IMR-90 (cell line): ENCODE measurements around the gene SUPT3H. TPM values are rescaled to one million over a fixed set of nuclear protein-coding genes. Genes with fewer than 3 reads are reported as not detected.

Source experiments
- ATAC-seq: fragments of 200-7000 bp; cut with Tn5 transposase; 2 replicates; pipeline ENCODE4 v1.9.1; 2020; ENCODE audit warnings: low read depth, mild to moderate bottlenecking, moderate library complexity
- BruUV-seq: library from RNA; stranded (reverse); fragments of 400-500 nt; replicated peaks from 2 replicates; lab custom pipeline; 2021; lab: Mats Ljungman, UMichigan
- CTCF ChIA-PET: fragments of 300-600 bp; formaldehyde crosslinking; extraction: SDS; loops from one replicate; lab custom pipeline; 2021; ENCODE audit warnings: antibody characterized with exemption; lab: Yijun Ruan, JAX
- POLR2A ChIA-PET: fragments of 300-600 bp; sonication (Branson Sonifier 250); formaldehyde crosslinking; loops from one replicate; lab custom pipeline; 2022; ENCODE audit warnings: antibody characterized with exemption; ENCODE audit not compliant: unreplicated experiment; lab: Charles Lee
- DNase-seq: peaks from one replicate; pipeline ENCODE4 v3.0.0; 2013
- H2AFZ ChIP-seq: replicated peaks from 2 replicates; pipeline ENCODE3; 2013; ENCODE audit warnings: low read length, mild to moderate bottlenecking; ENCODE audit not compliant: poor library complexity
- H2AK5ac ChIP-seq: 2 replicates; pipeline ENCODE4 v1.6.1; 2013; ENCODE audit warnings: low read depth, low read length, inconsistent platforms
- H2AK9ac ChIP-seq: replicated peaks from 2 replicates; pipeline ENCODE3; 2013; ENCODE audit warnings: mild to moderate bottlenecking, low read depth, low read length, moderate library complexity; ENCODE audit not compliant: poor library complexity
- H2BK120ac ChIP-seq: 2 replicates; pipeline ENCODE4 v1.6.1; 2013; ENCODE audit warnings: low read depth, low read length, inconsistent platforms
- H2BK15ac ChIP-seq: 3 replicates; pipeline ENCODE4 v1.6.1; 2013; ENCODE audit warnings: low read depth, low read length, inconsistent platforms
- H2BK20ac ChIP-seq: 2 replicates; pipeline ENCODE4 v1.6.1; 2013; ENCODE audit warnings: low read depth, mild to moderate bottlenecking, inconsistent platforms, low read length, moderate library complexity
- H2BK5ac ChIP-seq: 2 replicates; pipeline ENCODE4 v1.6.1; 2013; ENCODE audit warnings: mild to moderate bottlenecking, low read depth, low read length, inconsistent platforms; ENCODE audit not compliant: poor library complexity, severe bottlenecking
- H3K14ac ChIP-seq: replicated peaks from 2 replicates; pipeline ENCODE4 v1.6.1; 2013; ENCODE audit warnings: low read depth, low read length, inconsistent platforms
- H3K18ac ChIP-seq: 2 replicates; pipeline ENCODE4 v1.6.1; 2013; ENCODE audit warnings: low read depth, low read length, control low read depth
- H3K23ac ChIP-seq: 2 replicates; pipeline ENCODE4 v1.6.1; 2013; ENCODE audit warnings: low read depth, low read length, inconsistent platforms
- H3K27ac ChIP-seq: 2 replicates; pipeline ENCODE4 v1.5.1; 2013; ENCODE audit warnings: mild to moderate bottlenecking, control low read depth, low read length; ENCODE audit not compliant: insufficient read depth
- H3K27me3 ChIP-seq: 2 replicates; pipeline ENCODE4 v1.6.1; 2013; ENCODE audit warnings: low read length; ENCODE audit not compliant: control insufficient read depth, insufficient read depth
- H3K36me3 ChIP-seq: 2 replicates; pipeline ENCODE4 v1.6.1; 2013; ENCODE audit warnings: low read length, mixed read lengths; ENCODE audit not compliant: control insufficient read depth, insufficient read depth
- H3K4ac ChIP-seq: 2 replicates; pipeline ENCODE4 v1.6.1; 2013; ENCODE audit warnings: low read depth, low read length, inconsistent platforms
- H3K4me1 ChIP-seq: 2 replicates; pipeline ENCODE4 v1.6.1; 2013; ENCODE audit warnings: low read length, mixed read lengths; ENCODE audit not compliant: control insufficient read depth, insufficient read depth
- H3K4me2 ChIP-seq: 2 replicates; pipeline ENCODE4 v1.6.1; 2013; ENCODE audit warnings: low read depth, mild to moderate bottlenecking, control low read depth, low read length, moderate library complexity
- H3K4me3 ChIP-seq: 2 replicates; pipeline ENCODE4 v1.5.1; 2013; ENCODE audit warnings: low read depth, mild to moderate bottlenecking, control low read depth, low read length, moderate library complexity; ENCODE audit not compliant: insufficient read depth
- H3K56ac ChIP-seq: 2 replicates; pipeline ENCODE4 v1.6.1; 2013; ENCODE audit warnings: low read length, inconsistent platforms; ENCODE audit not compliant: insufficient read depth; ENCODE audit errors: extremely low read depth
- H3K79me1 ChIP-seq, 2 experiments: 2 replicates each; pipeline ENCODE4 v1.6.1; 2013; ENCODE audit warnings: low read length in 2 of 2, inconsistent platforms in 1 of 2, low read depth in 1 of 2
- H3K9ac ChIP-seq: 2 replicates; pipeline ENCODE4 v1.6.1; 2013; ENCODE audit warnings: low read depth, low read length, control low read depth
- H3K9me1 ChIP-seq: 2 replicates; pipeline ENCODE4 v1.6.1; 2013; ENCODE audit warnings: low read length, inconsistent platforms; ENCODE audit not compliant: insufficient read depth
- H3K9me3 ChIP-seq: 2 replicates; pipeline ENCODE4 v1.6.1; 2013; ENCODE audit warnings: low read length; ENCODE audit not compliant: control insufficient read depth, insufficient read depth
- H4K20me1 ChIP-seq: 2 replicates; pipeline ENCODE4 v1.6.1; 2013; ENCODE audit warnings: low read length, inconsistent platforms; ENCODE audit not compliant: insufficient read depth
- H4K5ac ChIP-seq: 2 replicates; pipeline ENCODE4 v1.6.1; 2013; ENCODE audit warnings: mild to moderate bottlenecking, low read depth, low read length, control low read depth
- H4K8ac ChIP-seq, 2 experiments: 2 replicates each; pipeline ENCODE4 v1.6.1; 2013; ENCODE audit warnings: low read depth in 2 of 2, low read length in 2 of 2, control low read depth in 1 of 2, inconsistent platforms in 1 of 2
- H4K91ac ChIP-seq: 2 replicates; pipeline ENCODE4 v1.6.1; 2013; ENCODE audit warnings: low read depth, low read length, inconsistent platforms; ENCODE audit not compliant: insufficient read depth
- CEBPB ChIP-seq: IDR thresholded peaks from 2 replicates; pipeline ENCODE4 v1.6.1; 2012; ENCODE audit warnings: low read depth, low read length, improper control_type of control experiment
- CHD1 ChIP-seq: IDR thresholded peaks from 2 replicates; pipeline ENCODE4 v1.6.1; 2012; ENCODE audit warnings: low read depth, low read length, improper control_type of control experiment
- ELK1 ChIP-seq: fragments of 150-350 bp; IDR thresholded peaks from 2 replicates; pipeline ENCODE4 v1.6.1; 2016; ENCODE audit warnings: low read depth, mild to moderate bottlenecking, low read length, moderate library complexity, borderline replicate concordance
- FOS ChIP-seq: fragments of 150-350 bp; IDR thresholded peaks from 2 replicates; pipeline ENCODE4 v1.6.1; 2016; ENCODE audit warnings: low read depth, low read length
- MAFK ChIP-seq: IDR thresholded peaks from 2 replicates; pipeline ENCODE4 v1.6.1; 2012; ENCODE audit warnings: low read depth, low read length, improper control_type of control experiment
- MXI1 ChIP-seq: IDR thresholded peaks from 2 replicates; pipeline ENCODE4 v1.6.1; 2012; ENCODE audit warnings: low read depth, mild to moderate bottlenecking, low read length, moderate library complexity, borderline replicate concordance
- NFE2L2 ChIP-seq: fragments of 150-350 bp; IDR thresholded peaks from 2 replicates; pipeline ENCODE4 v1.6.1; 2016; ENCODE audit warnings: low read depth, mild to moderate bottlenecking, low read length
- POLR2A ChIP-seq: IDR thresholded peaks from 2 replicates; pipeline ENCODE4 v1.6.1; 2012; ENCODE audit warnings: mild to moderate bottlenecking, low read depth, low read length
- RAD21 ChIP-seq: IDR thresholded peaks from 2 replicates; pipeline ENCODE4 v1.6.1; 2012; ENCODE audit warnings: low read length, improper control_type of control experiment
- RFX5 ChIP-seq: IDR thresholded peaks from 2 replicates; pipeline ENCODE4 v1.8.0; 2012; ENCODE audit warnings: low read depth, mild to moderate bottlenecking, low read length, moderate library complexity
- SMC3 ChIP-seq: fragments of 150-350 bp; IDR thresholded peaks from 2 replicates; pipeline ENCODE4 v1.6.1; 2016; ENCODE audit warnings: low read depth, mild to moderate bottlenecking, antibody characterized with exemption, low read length, moderate library complexity
- WGBS, 2 experiments: methylation state at CpG; one replicate each; pipeline versions ENCODE4 v1.1.5 to v1.1.7; 2013; ENCODE audit warnings: missing lambda C conversion rate in 2 of 2; ENCODE audit not compliant: insufficient read length in 1 of 2; ENCODE audit errors: extremely low coverage in 2 of 2; 5-methylcytosine and 5-hydroxymethylcytosine counted together
- dilution Hi-C: fragments of 300-500 bp; cut with HindIII; formaldehyde crosslinking; loops from one replicate; pipeline ENCODE4 v1.14.3; 2018; ENCODE audit warnings: low sequenced_read_pairs; ENCODE audit not compliant: unreplicated experiment
- in situ Hi-C: fragments of 300-500 bp; cut with MboI; formaldehyde crosslinking; loops from 3 replicates; pipeline ENCODE4 v1.14.3; 2019; ENCODE audit warnings: low sequenced_read_pairs, inconsistent platforms, mixed read lengths
- intact Hi-C: fragments of 100-400 bp; cut with micrococcal nuclease; formaldehyde crosslinking; loops from 2 replicates; pipeline ENCODE4 v1.10.0; 2022
- polyA plus RNA-seq, 3 experiments: library from polyadenylated mRNA; depleted of rRNA; stranded (reverse); fragments of >200 nt; gene quantifications; 2 replicates each; pipeline ENCODE4 v1.2.3, GENCODE V29; 2012; ENCODE audit warnings: low replicate concordance in 1 of 3
- total RNA-seq: library from RNA; depleted of rRNA; stranded (reverse); fragments of >200 nt; gene quantifications from 2 replicates; pipeline ENCODE4 v1.2.3, GENCODE V29; 2012
- TF ChIP-seq, protein P1 (sequence below): conservative IDR thresholded peaks from 2 replicates; pipeline ENCODE4 v1.5.1; 2012; ENCODE audit warnings: mild to moderate bottlenecking, low read depth, low read length, improper control_type of control experiment

Gene SUPT3H
- total and polyA plus RNA-seq, 2 of the 4 experiments (the other 2 are of a cell fraction), result 4.5 to 5.0 TPM

GRCh38 chr6:44781912-44782597, 595.7 kb downstream of the SUPT3H start:
- no CpG with 5 or more reads among the region's 2 CpGs for WGBS, 2 experiments
- Histone ChIP-seq H3K27me3 (peaks cover 25% of the 10 kb centered on the region), H2BK20ac (no peak overlapping the region), H3K23ac (no peak overlapping the region), H2AK9ac (no peak overlapping the region), H3K4me2 (no peak overlapping the region), H4K5ac (no peak overlapping the region), H4K91ac (no peak overlapping the region), H3K18ac (no peak overlapping the region), H3K14ac (no peak overlapping the region), H3K4ac (no peak overlapping the region), H3K56ac (no peak overlapping the region), H2AFZ (no peak overlapping the region), H3K36me3 (no peaks in the 10 kb centered on the region), H3K4me1 (no peaks in the 10 kb centered on the region), H2BK5ac (no peak overlapping the region), H3K9me1 (no peaks in the 10 kb centered on the region), H3K27ac (no peak overlapping the region), H4K8ac (no peak overlapping the region), H2AK5ac (no peak overlapping the region), H3K79me1 (no peaks in the 10 kb centered on the region), H4K20me1 (no peaks in the 10 kb centered on the region), H2BK120ac (no peak overlapping the region), H3K4me3 (no peak overlapping the region), H2BK15ac (no peak overlapping the region), H3K9ac (no peak overlapping the region), H3K9me3 (peaks cover 5% of the 10 kb centered on the region)
- ATAC-seq (no peak), DNase-seq (no peak)
- dilution Hi-C loops, result no loop called here
- TF ChIP-seq CEBPB (no peak), ELK1 (no peak), NFE2L2 (no peak), SMC3 (no peak), MAFK (no peak), FOS (no peak), RFX5 (no peak), RAD21 (no peak), MXI1 (no peak), CHD1 (no peak), POLR2A (no peak)
- TF ChIP-seq, protein P1, sequence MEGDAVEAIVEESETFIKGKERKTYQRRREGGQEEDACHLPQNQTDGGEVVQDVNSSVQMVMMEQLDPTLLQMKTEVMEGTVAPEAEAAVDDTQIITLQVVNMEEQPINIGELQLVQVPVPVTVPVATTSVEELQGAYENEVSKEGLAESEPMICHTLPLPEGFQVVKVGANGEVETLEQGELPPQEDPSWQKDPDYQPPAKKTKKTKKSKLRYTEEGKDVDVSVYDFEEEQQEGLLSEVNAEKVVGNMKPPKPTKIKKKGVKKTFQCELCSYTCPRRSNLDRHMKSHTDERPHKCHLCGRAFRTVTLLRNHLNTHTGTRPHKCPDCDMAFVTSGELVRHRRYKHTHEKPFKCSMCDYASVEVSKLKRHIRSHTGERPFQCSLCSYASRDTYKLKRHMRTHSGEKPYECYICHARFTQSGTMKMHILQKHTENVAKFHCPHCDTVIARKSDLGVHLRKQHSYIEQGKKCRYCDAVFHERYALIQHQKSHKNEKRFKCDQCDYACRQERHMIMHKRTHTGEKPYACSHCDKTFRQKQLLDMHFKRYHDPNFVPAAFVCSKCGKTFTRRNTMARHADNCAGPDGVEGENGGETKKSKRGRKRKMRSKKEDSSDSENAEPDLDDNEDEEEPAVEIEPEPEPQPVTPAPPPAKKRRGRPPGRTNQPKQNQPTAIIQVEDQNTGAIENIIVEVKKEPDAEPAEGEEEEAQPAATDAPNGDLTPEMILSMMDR, result no peak
- ChIA-PET POLR2A (no interaction called here), CTCF (no interaction called here)
- no TSS peak for BruUV-seq
- in situ Hi-C loops, result no loop called here
- intact Hi-C loops, result no loop called here
